Medulla oblongata (tissue), 1 donor: ENCODE data around the gene NCAM2.
"Not testable (repeated sequence)": the region's sequence is repeated elsewhere in the genome, so short reads cannot be mapped to it uniquely, and the experiment has no call there.

ENCODE experiments used
- DNase-seq: peaks from one replicate; pipeline ENCODE4 v3.0.0-alpha.2; 2015; ENCODE audit errors: extremely low spot score

The NCAM2 gene

GRCh38 chr21:21103692-21104091 lies 105.5 kb downstream of the NCAM2 start:
- no peak for DNase-seq

- DNase-seq = no peak
Measured at GRCh38 chr21:21109736-21110135, 111.5 kb downstream of the NCAM2 start.

GRCh38 chr21:21111309-21111920 lies 113.2 kb downstream of the NCAM2 start:
- no peak for DNase-seq

- no peak for DNase-seq
Measured at GRCh38 chr21:21114461-21114860, 116.3 kb downstream of the NCAM2 start.

GRCh38 chr21:21119091-21119490 lies 120.9 kb downstream of the NCAM2 start:
- no peak for DNase-seq

- DNase-seq = no peak
Measured at GRCh38 chr21:21122680-21123079, 124.5 kb downstream of the NCAM2 start.

- DNase-seq = no peak
Measured at GRCh38 chr21:21132390-21132789, 134.2 kb downstream of the NCAM2 start.

GRCh38 chr21:21137986-21138385 lies 139.8 kb downstream of the NCAM2 start:
- no peak for DNase-seq

GRCh38 chr21:21146587-21147373 lies 148.6 kb downstream of the NCAM2 start:
- no peak for DNase-seq

GRCh38 chr21:21147374-21147745 lies 149.2 kb downstream of the NCAM2 start:
- DNase-seq = no peak

- DNase-seq = no peak
Measured at GRCh38 chr21:21148009-21148408, 149.8 kb downstream of the NCAM2 start.

GRCh38 chr21:21148514-21148913 lies 150.3 kb downstream of the NCAM2 start:
- DNase-seq = no peak

- not testable (repeated sequence) for DNase-seq
Measured at GRCh38 chr21:21149445-21149844, 151.2 kb downstream of the NCAM2 start.

GRCh38 chr21:21151231-21151630 lies 153.0 kb downstream of the NCAM2 start:
- DNase-seq = no peak

GRCh38 chr21:21156397-21156796 lies 158.2 kb downstream of the NCAM2 start:
- no peak for DNase-seq

GRCh38 chr21:21156957-21157356 lies 158.7 kb downstream of the NCAM2 start:
- DNase-seq = no peak

GRCh38 chr21:21158376-21158918 lies 160.2 kb downstream of the NCAM2 start:
- DNase-seq = no peak

GRCh38 chr21:21159253-21159899 lies 161.2 kb downstream of the NCAM2 start:
- DNase-seq = no peak

- DNase-seq = no peak
Measured at GRCh38 chr21:21162786-21163185, 164.6 kb downstream of the NCAM2 start.

GRCh38 chr21:21163904-21164303 lies 165.7 kb downstream of the NCAM2 start:
- DNase-seq = peak; percentile 76

- no peak for DNase-seq
Measured at GRCh38 chr21:21165063-21165645, 166.9 kb downstream of the NCAM2 start.

GRCh38 chr21:21174676-21175075 lies 176.5 kb downstream of the NCAM2 start:
- no peak for DNase-seq
